Calu3 (cell line): ENCODE data around the gene TIMM29. TPM values are rescaled to one million over a fixed set of nuclear protein-coding genes. Genes with fewer than 3 reads are reported as not detected.

Source experiments
- BruUV-seq: library from RNA; stranded (reverse); fragments of 400-500 nt; replicated peaks from 2 replicates; lab custom pipeline; 2021; lab: Mats Ljungman, UMichigan
- CTCF ChIA-PET: fragments of 300-600 bp; sonication (Branson Sonifier 250); formaldehyde crosslinking; loops from one replicate; lab custom pipeline; 2022; ENCODE audit warnings: antibody characterized with exemption; lab: Charles Lee
- DNase-seq: peaks from one replicate; pipeline ENCODE4 v3.0.0; 2022
- H3K27ac Mint-ChIP-seq: one replicate; pipeline ENCODE4 v1.8.0; 2022; ENCODE audit warnings: mixed read lengths; ENCODE audit not compliant: unreplicated experiment
- H3K27me3 Mint-ChIP-seq: one replicate; pipeline ENCODE4 v1.8.0; 2022; ENCODE audit warnings: mixed read lengths; ENCODE audit not compliant: unreplicated experiment
- H3K36me3 Mint-ChIP-seq: one replicate; pipeline ENCODE4 v1.8.0; 2022; ENCODE audit warnings: mild to moderate bottlenecking, moderate library complexity, mixed read lengths; ENCODE audit not compliant: insufficient read depth, unreplicated experiment
- H3K4me1 Mint-ChIP-seq: one replicate; pipeline ENCODE4 v1.8.0; 2022; ENCODE audit warnings: mild to moderate bottlenecking, low read depth, mixed read lengths; ENCODE audit not compliant: unreplicated experiment
- H3K4me3 Mint-ChIP-seq: one replicate; pipeline ENCODE4 v1.8.0; 2022; ENCODE audit warnings: mild to moderate bottlenecking, low read depth, moderate library complexity, mixed read lengths; ENCODE audit not compliant: unreplicated experiment
- H3K9me3 Mint-ChIP-seq: one replicate; pipeline ENCODE4 v1.8.0; 2022; ENCODE audit warnings: low read depth, mixed read lengths; ENCODE audit not compliant: unreplicated experiment
- CTCF ChIP-seq: fragments of 200-600 bp; IDR thresholded peaks from one replicate; pipeline ENCODE4 v1.8.0; 2022; ENCODE audit warnings: antibody characterized with exemption; ENCODE audit not compliant: unreplicated experiment
- intact Hi-C: fragments of 100-400 bp; cut with micrococcal nuclease; formaldehyde crosslinking; loops from one replicate; pipeline ENCODE4 v1.10.0; 2022; ENCODE audit not compliant: unreplicated experiment
- total RNA-seq: library from RNA; stranded (reverse); gene quantifications from 2 replicates; pipeline ENCODE4 v1.2.3, GENCODE V29; 2022

TIMM29 gene
- total RNA-seq, 1 experiment from 2014 or later = 15.3 TPM

GRCh38 chr19:10977742-10978092 is 49.1 kb downstream of the TIMM29 start:
- BruUV-seq = no TSS peak
- Mint-ChIP-seq H3K27ac (no peak overlapping the region), H3K4me3 (no peak overlapping the region), H3K36me3 (peaks cover 8% of the 10 kb centered on the region), H3K9me3 (no peaks in the 10 kb centered on the region), H3K27me3 (no peaks in the 10 kb centered on the region), H3K4me1 (peaks cover 12% of the 10 kb centered on the region)
- intact Hi-C loops = no loop called here
- no peak for DNase-seq
- no peak for TF ChIP-seq CTCF
- CTCF ChIA-PET = no interaction called here

Other genes starting within 250 kb of the TIMM29 start
- gene QTRT1, start 227.4 kb upstream of the TIMM29 start, total RNA-seq = 44.1 and 44.9 TPM in 2 replicates
- gene DNM2, start 210.7 kb upstream of the TIMM29 start, total RNA-seq = 126 and 138 TPM in 2 replicates
- 20.7 and 22.6 TPM in 2 replicates for gene TMED1, start 92.6 kb upstream of the TIMM29 start, total RNA-seq
- gene C19orf38, start 80.4 kb upstream of the TIMM29 start, total RNA-seq = 0.51 TPM in 1 of 2 replicates, not detected in the other
- gene CARM1, start 57.3 kb upstream of the TIMM29 start, total RNA-seq = 29.1 and 32.8 TPM in 2 replicates
- 37.8 and 46.0 TPM in 2 replicates for gene YIPF2, start 172 bp upstream of the TIMM29 start, total RNA-seq
- gene SMARCA4, start 32.2 kb downstream of the TIMM29 start, total RNA-seq = 104 and 116 TPM in 2 replicates
- 289 and 294 TPM in 2 replicates for gene LDLR, start 160.7 kb downstream of the TIMM29 start, total RNA-seq
- 31.8 and 36.4 TPM in 2 replicates for gene SPC24, start 227.0 kb downstream of the TIMM29 start, total RNA-seq